HG02798 (cell line): ENCODE measurements around the gene ADGRG1.
A peak's percentile ranks its signal among the peaks of the same experiment; 100 is the strongest.

Experiments used
- ATAC-seq: cut with Tn5 transposase; IDR thresholded peaks from one replicate; pipeline ENCODE4 v1.9.1; 2021; ENCODE audit warnings: mild to moderate bottlenecking; ENCODE audit not compliant: unreplicated experiment, poor library complexity

The ADGRG1 gene

DNA sequence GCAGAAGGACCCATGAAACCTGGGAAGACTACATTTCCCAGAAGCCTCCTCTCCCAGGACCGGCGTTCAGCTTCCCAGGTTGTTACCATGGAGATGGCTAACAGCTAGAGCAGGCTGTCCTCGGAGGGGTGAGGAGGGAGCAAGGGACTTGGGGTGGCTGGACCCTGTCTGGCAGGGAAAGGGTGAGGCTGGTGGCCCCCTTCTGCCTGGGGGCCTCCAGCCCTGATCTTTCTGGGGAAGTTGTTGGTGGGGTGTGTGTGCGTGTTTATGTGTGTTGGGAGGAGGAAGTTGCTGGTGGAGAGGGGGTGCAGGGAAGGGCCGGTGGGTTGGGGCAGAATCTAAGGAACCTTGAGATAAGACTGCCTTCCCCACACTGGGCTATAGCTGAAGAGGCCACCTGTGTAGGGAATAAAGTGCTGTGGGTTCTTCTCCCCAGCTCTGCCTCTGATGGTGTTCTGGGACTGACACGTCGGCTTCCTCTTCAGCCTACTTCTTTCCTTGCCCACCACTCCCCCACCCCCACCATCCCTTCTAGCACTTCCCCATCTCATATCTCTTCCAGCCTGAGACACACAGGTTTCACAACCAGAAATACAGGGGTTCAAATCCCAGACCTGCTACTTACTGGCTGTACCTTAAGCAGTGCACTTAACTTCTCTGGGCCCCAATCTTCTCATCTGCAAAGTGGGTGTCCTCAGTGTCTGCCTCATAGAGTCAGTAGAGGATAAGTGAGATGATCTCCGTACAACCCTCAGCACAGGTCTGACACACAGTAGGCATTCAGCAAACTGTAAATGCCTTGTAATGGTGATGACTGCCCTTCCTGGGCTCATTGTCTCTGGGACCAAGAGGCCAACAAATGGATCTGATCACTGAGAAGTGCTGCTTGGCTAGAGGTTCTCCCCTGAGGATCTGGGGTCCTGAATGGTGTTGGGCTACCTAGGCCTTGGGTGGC, 66.6 kb downstream of the ADGRG1 start, which contains the start of gene DRC7:
DRC7 (plus strand) TSS at position 82 of the 955 bp plus-strand sequence. CDS start 3,144 bp downstream, outside the sequence.
- ATAC-seq, result peak; percentile 69

DNA sequence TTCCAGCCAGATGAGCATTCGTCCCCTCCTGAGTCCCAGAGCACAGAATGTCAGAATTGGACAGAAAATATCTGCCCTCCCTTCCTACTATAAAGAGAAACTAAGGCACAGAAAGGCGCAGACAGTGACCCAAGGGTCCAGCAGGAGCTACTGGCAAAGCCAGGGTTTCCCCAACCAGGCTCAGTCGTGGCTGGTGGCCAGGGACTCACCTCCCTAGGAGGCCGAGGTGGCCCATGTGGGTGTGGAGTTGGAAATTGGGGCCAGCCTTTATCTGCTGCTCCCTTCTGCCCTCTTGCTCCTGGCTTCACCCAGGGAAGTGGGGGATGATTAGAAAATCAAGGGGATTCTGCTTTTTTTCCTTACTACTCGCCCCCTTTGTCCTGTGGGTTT, 67.2 kb downstream of the ADGRG1 start:
- no peak for ATAC-seq

DNA sequence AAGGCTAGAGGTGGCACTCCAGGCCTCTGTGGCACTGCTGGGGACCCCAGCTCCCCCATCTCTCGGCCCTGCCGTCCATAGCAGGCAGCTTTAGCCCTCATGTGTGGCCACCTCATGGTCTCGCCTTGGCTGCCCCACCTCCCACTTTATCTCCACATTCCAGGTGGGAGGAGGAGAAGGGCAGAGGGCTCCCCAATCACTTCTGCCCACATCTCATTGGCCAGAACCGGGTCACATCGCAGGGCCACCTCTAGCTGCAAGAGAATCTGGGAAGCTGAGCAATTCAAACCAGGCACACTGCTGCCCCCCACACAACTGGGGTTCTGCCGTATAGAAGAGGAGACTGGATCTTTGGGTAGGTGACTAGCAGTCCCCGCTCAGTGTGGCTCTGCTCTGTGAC, 67.8 kb downstream of the ADGRG1 start:
- ATAC-seq, result no peak

DNA sequence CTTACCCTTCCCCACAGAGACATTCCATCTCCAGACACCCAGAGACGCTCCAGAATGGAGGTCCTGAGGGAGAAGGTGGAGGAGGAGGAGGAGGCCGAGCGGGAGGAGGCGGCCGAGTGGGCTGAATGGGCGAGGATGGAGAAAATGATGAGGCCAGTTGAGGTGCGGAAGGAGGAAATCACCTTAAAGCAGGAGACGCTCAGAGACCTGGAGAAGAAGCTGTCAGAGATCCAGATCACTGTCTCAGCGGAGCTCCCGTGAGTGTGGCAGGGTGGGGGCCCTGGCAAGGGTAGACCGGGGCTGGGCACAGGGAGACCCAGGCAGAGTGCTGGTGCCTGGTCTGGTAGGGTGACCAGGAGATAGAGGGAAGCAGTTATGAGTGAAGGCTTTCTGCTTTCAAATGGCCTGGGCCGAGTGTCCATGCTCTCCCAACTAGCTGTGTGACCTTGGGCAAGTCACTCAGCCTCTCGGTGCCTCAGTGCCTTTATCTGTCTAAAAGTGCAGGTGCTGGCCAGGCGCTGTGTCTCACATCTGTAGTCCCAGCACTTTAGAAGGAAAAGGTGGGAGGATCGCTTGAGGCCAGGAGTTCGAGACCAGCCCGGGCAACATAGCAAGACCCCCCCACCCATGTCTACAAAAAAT, 69.6 kb downstream of the ADGRG1 start:
- no peak for ATAC-seq

DNA sequence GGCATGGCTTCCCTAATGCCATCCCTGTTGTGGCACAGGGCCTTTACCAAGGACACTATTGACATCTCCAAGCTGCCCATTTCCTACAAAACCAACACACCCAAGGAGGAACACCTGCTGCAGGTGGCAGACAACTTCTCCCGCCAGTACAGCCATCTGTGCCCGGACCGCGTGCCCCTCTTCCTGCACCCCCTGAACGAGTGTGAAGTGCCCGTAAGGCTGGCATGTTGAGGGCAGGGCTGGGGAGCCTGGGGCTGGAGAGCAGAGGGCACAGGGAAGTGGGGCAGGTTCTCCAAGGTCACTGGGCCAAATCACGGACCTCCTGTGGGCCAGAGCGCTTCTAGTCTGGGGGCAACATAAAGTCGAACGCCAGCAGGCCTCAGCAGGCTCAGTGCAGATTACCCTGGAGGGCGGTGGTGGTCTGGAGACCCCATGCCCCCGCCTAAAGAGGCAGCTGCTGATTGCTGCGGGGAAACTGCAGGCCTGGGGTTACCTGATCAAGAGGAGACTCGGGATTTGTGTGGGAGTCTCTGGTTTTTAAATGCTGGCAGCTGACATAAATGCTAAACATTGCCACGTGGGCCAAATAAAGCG, 70.5 kb downstream of the ADGRG1 start:
- no peak for ATAC-seq

DNA sequence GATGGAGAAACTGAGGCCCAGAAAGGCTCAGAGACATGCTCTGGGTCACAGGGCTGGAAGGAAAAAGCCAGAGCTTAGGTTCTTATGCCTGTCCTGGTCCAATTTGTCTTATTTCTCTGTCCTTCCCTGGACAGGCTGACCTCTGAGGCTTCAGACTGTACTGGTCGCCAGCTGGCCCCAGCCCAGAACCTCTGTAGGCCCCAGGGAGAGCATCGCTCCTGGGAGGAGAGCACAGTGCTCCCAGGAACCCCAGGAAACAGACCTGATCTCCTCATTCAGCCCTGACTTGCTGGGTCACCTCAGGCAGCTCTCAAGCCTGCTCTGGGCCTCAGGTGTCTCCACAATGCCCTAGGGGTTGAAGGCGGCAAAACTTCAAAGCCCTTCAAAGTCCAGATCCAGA, 71.1 kb downstream of the ADGRG1 start:
- no peak for ATAC-seq

DNA sequence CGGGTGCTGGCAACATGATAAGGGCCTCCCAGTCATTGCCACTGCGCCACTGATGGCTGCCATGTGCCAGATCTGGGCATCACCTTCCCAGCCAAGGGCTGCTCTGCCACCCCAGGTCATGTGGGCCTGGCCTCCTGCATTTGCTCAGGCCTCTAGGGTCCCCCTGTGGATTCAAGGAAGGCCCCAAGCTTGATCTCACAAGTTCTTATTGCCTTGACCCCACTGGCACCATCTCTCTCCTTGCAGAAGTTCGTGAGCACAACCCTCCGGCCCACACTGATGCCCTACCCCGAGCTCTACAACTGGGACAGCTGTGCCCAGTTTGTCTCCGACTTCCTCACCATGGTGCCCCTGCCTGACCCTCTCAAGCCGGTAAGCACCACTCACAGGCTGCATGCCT, 71.5 kb downstream of the ADGRG1 start:
- no peak for ATAC-seq

DNA sequence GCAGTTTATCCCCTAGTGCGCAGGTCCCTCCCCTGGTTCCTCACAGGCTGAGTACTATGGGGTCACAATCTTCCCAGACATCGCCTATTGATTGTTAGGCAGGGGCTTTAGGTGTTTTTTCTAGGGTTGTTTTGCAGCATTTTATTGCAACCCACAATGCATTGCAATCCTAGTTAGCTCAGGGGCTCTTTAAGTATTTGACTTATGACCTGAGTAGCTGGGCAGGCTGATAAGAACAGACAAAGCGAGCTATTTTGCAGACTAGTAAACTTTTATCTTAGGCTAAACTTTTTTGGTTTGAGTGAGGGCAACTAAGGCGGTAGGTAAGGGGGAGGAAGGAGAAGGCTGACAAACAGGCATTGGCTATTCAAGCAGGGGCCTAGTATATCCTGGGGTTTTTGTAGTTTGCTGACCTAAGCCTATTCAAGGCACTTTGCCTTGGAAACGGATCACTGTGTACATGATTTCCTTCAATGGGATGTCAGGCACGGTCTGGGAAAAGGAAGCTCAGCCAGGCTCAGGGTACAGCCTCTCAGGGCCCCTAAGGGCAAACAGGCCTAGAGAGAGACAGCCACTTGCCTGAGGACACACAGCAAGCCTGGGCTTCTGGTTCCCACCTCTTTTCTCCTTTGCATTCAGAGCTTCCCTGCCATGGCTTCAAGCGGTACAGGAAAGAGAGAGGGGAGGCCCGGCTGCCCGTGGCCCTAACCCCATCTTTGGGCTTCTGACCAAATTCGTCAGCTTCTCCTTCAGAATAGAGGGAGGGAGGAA, 72.5 kb downstream of the ADGRG1 start:
- ATAC-seq, result no peak

DNA sequence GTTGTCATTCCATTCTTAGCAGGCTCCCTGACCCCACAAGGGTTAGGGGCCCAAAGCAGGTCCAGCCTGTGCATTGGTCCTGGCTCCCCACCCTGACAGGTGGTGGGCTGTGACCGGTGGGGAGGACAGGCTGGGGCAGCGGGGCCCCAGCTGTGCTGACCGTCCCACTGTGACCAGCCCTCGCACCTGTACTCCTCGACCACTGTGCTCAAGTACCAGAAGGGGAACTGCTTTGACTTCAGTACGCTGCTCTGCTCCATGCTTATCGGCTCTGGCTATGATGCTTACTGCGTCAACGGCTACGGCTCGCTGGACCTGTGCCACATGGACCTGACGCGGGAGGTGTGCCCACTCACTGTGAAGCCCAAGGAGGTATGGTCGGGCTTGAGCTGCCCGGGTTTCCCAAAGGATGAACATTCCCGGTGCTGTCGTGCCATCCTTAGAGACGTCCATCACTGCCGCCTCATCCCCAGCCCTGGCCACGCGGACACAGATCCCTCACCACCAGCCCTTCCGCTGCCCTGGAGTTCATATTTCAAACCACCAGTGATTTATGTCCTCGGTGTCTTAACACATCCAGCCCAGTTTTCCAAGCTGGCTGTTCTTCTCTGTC, 73.4 kb downstream of the ADGRG1 start:
- ATAC-seq, result no peak

DNA sequence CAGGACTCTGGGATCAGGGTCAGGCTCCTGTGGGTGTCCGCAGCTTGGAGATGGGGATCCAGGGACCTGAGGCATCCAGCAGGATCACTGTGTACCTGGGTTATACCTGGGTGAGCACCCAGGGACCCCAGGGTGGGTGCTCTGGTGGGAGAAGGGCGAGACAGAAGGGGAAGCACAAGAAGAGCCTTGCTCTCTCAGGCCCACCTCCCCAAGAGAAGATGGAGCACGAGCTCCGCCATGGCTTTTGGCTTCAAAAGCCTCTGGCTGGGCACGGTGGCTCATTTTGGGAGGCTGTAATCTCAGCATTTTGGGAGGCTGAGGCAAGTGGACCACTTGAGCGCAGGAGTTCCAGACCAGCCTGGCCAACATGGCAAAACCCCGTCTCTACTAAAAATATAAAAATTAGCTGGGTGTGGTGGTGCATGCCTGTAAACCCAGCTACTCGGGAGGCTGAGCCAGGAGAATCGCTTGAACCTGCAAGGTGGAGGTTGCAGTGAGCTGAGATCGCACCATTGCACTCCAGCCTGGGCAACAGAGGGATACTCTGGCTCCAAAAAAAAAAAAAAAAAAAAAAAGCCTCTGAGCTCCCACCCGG, 75.1 kb downstream of the ADGRG1 start:
- no peak for ATAC-seq

DNA sequence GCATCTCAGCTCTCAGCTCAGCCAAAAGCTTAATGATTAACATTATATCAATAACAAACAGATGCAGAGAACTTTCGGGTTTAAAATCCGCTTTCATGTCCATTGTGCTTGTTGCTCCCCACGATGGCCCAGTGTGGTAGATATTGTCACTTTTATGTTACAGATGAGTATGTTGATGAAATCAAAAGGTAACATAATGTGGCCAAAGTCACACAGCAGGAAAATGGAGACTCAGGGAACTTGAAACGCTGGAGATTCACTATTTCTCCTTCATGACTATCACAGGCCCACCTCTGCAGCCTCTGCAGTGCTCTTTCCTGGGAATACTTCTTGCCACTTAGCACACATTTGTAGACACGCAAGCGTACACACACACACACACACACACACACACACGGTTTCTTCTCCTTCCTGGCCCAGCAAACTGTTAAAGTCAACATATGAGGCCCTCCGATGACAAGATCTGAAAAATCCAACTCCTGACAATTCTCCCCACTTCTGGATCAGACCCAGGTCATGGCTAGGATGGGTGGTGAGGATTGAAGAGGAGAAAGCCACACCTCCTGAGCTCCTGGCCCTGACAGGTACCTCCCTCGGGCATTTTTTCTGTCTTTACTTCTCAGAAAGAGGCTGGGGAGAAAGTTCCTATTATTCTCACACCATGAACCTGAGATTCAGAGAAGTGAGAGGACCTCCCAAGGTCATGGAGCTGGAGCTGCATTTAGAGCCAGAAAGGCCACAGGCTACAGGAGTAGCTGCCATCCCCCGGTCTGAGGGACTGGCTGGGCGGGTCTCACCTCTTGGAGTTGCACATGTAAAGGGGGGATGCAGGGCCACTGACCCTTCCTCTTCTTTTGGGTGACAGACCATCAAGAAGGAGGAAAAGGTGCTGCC, 75.8 kb downstream of the ADGRG1 start:
- no peak for ATAC-seq

DNA sequence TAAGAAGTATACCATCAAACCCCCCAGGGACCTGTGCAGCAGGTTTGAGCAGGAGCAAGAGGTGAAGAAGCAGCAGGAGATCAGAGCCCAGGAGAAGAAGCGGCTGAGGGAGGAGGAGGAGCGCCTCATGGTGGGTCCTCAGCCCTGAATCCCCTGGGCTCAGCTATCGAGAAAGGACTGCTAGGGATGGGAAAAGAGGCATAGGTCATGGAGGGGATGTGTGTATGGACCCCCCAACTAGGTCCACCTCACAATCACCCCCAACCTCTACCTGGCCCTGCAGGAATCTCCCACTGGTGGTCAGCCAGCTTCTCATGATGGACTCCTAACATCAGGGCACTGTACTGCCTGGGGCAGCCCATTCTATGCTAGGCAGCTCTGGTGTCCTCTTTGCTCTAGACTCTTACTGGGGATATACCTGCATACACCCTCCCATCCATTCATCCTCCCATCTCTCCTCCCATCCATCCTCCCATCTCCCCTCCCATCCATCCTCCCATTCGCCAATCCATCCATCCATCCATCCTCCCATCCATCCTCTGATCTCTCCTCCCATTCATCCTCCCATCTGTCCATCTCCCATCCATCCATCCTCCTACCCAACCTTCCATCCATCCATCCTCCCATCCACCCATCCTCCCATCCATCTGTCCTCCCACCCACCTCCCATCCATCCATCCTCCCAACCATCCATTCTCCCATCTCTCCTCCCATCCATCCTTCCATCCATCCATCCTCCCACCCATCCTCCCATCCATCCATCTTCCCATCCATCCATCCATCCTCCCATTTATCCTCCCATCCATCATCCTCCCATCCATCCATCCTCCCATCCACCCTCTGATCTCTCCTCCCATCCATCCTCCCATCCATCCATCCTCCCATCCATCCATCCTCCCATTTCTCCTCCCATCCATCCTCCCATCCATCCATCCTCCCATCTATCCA, 76.7 kb downstream of the ADGRG1 start:
- ATAC-seq, result no peak

DNA sequence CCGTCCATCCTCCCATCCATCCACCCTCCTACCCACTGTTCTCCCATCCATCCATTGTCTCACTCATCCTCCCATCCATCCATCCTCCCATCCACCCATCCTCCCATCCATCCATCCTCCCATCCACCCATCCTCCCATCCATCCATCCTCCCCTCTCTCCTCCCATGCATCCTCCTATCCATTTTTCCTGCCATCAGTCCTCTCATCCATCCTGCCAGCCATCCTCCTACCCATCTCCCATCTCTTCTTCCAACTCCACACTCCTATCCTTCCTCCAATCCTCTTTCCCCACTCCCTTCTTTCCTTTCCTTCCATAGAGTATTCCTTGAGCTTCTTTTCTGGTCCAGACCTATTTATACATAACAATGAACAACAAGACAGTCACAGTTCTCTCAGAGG, 78.3 kb downstream of the ADGRG1 start:
- no peak for ATAC-seq

DNA sequence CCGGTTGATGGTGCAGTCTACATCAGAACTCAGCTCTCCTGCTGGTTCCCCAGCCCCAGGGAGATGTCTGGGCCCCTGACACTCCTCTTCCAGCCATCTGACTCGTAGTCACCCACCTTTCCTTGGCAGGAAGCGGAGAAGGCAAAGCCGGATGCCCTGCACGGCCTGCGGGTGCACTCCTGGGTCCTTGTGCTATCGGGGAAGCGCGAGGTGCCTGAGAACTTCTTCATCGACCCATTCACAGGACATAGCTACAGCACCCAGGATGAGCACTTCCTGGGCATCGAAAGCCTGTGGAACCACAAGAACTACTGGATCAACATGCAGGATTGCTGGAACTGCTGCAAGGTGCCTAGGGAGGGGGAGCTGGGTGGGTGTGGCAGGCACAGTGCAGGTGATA, 78.9 kb downstream of the ADGRG1 start:
- ATAC-seq, result no peak

DNA sequence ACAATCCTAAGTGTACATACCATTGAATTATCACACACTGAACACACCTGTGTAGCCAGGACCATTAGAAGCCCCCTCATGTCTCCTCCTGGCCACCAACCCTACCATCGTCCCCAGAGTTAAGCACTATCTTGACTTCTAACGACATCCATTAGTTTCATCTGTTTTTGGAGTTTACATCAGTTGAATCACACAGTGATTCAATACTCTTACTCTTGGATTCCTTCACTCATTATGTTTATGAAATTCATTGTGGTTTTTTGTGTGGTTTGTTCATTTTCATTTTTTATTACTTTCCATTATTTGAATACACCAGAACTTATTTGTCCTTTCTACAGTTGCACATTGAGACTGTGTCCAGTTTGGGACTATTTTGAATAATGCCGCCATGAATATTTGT, 79.7 kb downstream of the ADGRG1 start:
- ATAC-seq, result no peak

DNA sequence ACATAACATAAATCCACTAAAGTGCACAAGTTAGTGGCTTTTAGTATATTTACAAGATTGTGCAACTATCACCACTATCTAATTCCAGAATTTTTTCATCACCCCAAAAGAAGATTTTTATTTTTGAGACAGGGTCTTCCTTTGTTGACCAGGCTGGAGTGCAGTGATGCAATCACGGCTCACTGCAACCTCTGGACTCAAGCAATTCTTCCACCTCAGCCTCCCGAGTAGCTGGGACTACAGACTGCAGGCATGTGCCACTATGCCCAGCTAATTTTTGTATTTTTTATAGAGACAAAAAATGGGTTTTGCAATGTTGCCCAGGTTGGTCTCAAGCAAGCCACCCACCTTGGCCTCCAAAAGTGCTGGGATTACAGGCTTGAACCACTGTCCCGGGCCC, 81.2 kb downstream of the ADGRG1 start:
- ATAC-seq, result no peak

DNA sequence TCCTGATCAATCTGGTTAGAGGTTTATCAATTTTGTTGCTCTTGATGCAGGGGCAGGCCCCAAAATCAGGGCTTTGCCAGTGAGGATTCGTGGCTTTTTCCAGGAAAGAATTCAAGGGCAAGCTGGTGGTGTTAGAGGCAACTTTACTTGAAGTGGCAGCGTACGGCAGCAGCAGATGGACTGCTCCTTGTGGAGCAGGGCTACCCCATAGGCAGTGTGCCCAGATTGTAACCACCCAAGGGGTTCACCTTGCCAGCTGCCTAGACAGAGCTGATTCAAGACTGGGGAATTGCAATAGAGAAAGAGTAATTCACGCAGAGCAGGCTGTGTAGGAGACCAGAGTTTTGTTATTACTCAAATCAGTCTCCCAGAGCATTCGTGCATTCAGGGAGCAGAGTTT, 82.9 kb downstream of the ADGRG1 start:
- ATAC-seq, result no peak

DNA sequence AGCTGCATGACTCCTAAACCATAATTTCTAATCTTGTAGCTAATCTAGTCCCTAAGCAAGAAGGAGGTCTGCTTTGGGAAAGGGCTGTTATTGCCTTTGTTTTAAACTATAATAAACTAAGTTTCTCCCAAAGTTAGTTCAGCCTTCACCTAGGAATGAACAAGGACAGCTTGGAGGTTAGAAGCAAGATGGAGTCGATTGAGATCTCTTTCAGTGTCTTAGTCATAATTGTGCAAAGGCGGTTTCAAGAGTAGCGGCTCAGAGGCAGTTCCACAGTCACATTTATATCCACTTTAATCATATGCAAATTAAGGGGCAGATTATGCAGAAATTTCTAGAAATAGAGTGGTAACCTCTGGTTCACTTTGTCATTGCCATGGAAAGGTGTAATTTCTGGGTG, 83.6 kb downstream of the ADGRG1 start:
- ATAC-seq, result no peak
